ENCODE data around the gene DOCK4.

- TF ChIP-seq CTCF (optimal IDR thresholded peaks at IDR 0.05 in 1 of 3, IDR thresholded peaks at IDR 0.05 in 1 of 3, conservative IDR thresholded peaks at IDR 0.05 in 1 of 3; ENCODE audit: extremely low read depth in 1 of 3, insufficient read depth in 2 of 3, low read length in 3 of 3), result no peak
- TF ChIP-seq EZH2 (IDR thresholded peaks at IDR 0.05; ENCODE audit: low read length), result no peak
Observed at GRCh38 chr7:111852081-111852480, 354.1 kb downstream of the DOCK4 start.
